Glutamatergic neuron (in vitro differentiated cells): ENCODE data around the gene CCDC110. TPM values are rescaled to one million over a fixed set of nuclear protein-coding genes. Genes with fewer than 3 reads are reported as not detected.

Experiments
- DNase-seq: peaks from one replicate; pipeline ENCODE4 v3.0.0; 2022
- H3K27ac Mint-ChIP-seq: one replicate; pipeline ENCODE4 v1.8.0; 2020; ENCODE audit warnings: mild to moderate bottlenecking, mixed read lengths, inconsistent platforms; ENCODE audit not compliant: unreplicated experiment
- H3K27me3 Mint-ChIP-seq: one replicate; pipeline ENCODE4 v1.8.0; 2020; ENCODE audit warnings: mild to moderate bottlenecking, moderate library complexity, mixed read lengths, inconsistent platforms; ENCODE audit not compliant: unreplicated experiment
- H3K36me3 Mint-ChIP-seq: one replicate; pipeline ENCODE4 v1.8.0; 2020; ENCODE audit warnings: mild to moderate bottlenecking, mixed read lengths, inconsistent platforms; ENCODE audit not compliant: unreplicated experiment
- H3K4me1 Mint-ChIP-seq: one replicate; pipeline ENCODE4 v1.8.0; 2020; ENCODE audit warnings: mild to moderate bottlenecking, low read depth, mixed read lengths, inconsistent platforms; ENCODE audit not compliant: unreplicated experiment
- H3K4me3 Mint-ChIP-seq: one replicate; pipeline ENCODE4 v1.8.0; 2020; ENCODE audit warnings: mild to moderate bottlenecking, mixed read lengths, inconsistent platforms; ENCODE audit not compliant: unreplicated experiment
- H3K9me3 Mint-ChIP-seq: one replicate; pipeline ENCODE4 v1.8.0; 2020; ENCODE audit warnings: mild to moderate bottlenecking, moderate library complexity, mixed read lengths, inconsistent platforms; ENCODE audit not compliant: unreplicated experiment
- total RNA-seq: library from RNA; stranded (reverse); fragmentation: NEBNext Ultra II Directional; extraction: Animal tissue kit (Norgen Biotek cat#: 25700); gene quantifications from one replicate; pipeline ENCODE4 v1.2.1, GENCODE V29; 2021; ENCODE audit not compliant: unreplicated experiment
- TF ChIP-seq, protein P1 (sequence below): fragments of 200-600 bp; sonication (generic); IDR thresholded peaks from one replicate; pipeline ENCODE4 v1.5.0; 2021; ENCODE audit not compliant: partially characterized antibody, unreplicated experiment

Gene CCDC110
- total RNA-seq, 1 donor from 2014 or later, result 1.3 TPM

DNA sequence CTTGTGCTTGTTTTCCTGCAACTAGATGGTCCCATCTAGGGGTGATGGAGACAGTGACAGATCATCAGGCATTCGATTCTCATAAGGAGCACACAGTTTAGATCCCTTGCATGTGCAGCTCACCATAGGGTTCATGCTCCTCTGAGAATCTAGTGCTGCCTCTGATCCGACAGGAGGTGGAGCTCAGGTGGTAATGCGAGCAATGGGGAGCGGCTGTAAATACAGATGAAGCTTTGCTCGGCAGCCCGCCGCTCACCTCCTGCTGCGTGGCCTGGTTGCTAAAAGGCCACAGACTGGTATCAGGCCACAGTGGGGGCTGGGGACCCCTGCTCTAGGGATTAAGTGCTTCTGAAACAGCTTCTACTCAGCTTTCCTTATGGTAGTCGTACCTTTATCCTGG is 28.5 kb upstream of the CCDC110 start:
- Mint-ChIP-seq H3K4me3 (no peak overlapping the region), H3K9me3 (peaks cover 6% of the 10 kb centered on the region), H3K27me3 (peaks cover 10% of the 10 kb centered on the region), H3K36me3 (peaks cover 11% of the 10 kb centered on the region), H3K4me1 (peaks cover 3% of the 10 kb centered on the region), H3K27ac (no peak overlapping the region)
- TF ChIP-seq, protein P1, sequence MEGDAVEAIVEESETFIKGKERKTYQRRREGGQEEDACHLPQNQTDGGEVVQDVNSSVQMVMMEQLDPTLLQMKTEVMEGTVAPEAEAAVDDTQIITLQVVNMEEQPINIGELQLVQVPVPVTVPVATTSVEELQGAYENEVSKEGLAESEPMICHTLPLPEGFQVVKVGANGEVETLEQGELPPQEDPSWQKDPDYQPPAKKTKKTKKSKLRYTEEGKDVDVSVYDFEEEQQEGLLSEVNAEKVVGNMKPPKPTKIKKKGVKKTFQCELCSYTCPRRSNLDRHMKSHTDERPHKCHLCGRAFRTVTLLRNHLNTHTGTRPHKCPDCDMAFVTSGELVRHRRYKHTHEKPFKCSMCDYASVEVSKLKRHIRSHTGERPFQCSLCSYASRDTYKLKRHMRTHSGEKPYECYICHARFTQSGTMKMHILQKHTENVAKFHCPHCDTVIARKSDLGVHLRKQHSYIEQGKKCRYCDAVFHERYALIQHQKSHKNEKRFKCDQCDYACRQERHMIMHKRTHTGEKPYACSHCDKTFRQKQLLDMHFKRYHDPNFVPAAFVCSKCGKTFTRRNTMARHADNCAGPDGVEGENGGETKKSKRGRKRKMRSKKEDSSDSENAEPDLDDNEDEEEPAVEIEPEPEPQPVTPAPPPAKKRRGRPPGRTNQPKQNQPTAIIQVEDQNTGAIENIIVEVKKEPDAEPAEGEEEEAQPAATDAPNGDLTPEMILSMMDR, result no peak
- no peak for DNase-seq

DNA sequence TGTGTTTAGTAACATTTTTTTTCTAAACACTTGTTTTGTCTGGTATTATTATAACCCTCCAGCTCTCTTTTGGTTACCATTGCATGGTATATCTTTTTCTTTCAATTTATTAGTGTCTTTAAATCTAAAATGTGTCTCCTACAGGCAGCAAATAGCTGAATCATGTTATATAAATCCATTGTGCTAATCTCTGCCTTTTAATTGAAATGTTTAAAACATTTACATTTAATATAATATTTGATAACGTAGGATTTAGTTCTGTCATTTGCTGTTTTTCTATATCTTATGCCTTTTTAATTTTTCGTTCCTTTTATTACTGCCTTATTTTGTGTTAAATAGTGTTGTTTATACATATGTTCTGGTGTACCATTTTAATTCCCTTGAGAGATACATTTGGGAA is 17.1 kb upstream of the CCDC110 start:
- Mint-ChIP-seq H3K4me3 (no peak overlapping the region), H3K4me1 (no peaks in the 10 kb centered on the region), H3K9me3 (peaks cover 7% of the 10 kb centered on the region), H3K27me3 (no peaks in the 10 kb centered on the region), H3K36me3 (peaks cover 7% of the 10 kb centered on the region), H3K27ac (no peak overlapping the region)
- DNase-seq, result no peak
- TF ChIP-seq, protein P1, result no peak

DNA sequence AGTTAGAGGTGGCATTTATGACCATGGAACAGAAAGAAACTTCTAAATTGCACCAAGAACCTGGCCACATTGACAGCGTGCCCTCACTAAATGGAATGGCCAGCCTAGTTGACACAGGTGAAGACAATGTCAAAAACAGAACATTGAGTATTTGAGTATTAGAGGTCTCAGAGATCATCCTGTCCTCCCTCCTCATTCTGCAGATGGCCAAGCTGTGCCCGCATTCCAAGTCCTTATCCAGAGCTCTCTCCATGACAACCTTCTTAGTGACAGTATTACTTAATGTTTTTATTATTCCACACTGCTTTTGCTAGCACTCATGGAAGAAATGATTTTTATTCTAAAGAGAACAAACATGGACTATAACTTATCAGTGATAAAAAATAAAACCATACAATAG is 9.9 kb upstream of the CCDC110 start:
- Mint-ChIP-seq H3K4me1 (no peaks in the 10 kb centered on the region), H3K36me3 (no peaks in the 10 kb centered on the region), H3K27ac (no peak overlapping the region), H3K4me3 (no peak overlapping the region), H3K27me3 (peaks cover 3% of the 10 kb centered on the region), H3K9me3 (peaks cover 2% of the 10 kb centered on the region)
- TF ChIP-seq, protein P1, result no peak
- DNase-seq, result no peak

DNA sequence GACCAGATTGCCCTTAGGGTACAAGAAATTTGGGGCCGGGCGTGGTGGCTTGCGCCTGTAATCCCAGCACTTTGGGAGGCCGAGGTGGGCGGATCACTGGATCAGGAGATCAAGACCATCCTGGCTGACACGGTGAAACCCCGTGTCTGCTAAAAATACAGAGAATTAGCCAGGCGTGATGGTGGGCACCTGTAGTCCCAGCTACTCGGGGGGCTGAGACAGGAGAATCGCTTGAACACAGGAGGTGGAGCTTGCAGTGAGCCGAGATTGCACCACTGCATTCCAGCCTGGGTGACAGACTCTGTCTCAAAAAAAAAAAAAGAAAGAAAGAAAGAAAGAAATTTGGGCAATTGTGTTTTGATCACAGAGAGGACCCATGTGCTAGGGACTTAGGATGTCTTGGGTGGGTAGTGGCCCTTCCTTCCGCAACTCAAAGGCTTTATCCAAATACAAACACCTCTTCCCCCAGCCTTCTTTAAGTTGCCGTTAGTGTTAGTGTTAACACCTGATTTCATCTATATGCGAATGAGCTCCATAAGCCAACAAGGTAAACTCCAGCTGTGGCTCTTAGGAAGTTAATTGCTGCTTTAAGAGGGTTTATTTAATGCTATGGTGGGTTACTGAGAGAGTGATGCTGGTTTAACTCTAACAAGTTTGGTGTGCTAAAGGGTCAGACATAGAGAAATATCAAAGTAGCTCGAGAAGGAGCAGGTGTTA is 8.6 kb upstream of the CCDC110 start:
- Mint-ChIP-seq H3K4me1 (no peaks in the 10 kb centered on the region), H3K36me3 (no peaks in the 10 kb centered on the region), H3K9me3 (no peaks in the 10 kb centered on the region), H3K4me3 (no peak overlapping the region), H3K27me3 (peaks cover 3% of the 10 kb centered on the region), H3K27ac (no peak overlapping the region)
- DNase-seq, result no peak
- TF ChIP-seq, protein P1, result no peak

DNA sequence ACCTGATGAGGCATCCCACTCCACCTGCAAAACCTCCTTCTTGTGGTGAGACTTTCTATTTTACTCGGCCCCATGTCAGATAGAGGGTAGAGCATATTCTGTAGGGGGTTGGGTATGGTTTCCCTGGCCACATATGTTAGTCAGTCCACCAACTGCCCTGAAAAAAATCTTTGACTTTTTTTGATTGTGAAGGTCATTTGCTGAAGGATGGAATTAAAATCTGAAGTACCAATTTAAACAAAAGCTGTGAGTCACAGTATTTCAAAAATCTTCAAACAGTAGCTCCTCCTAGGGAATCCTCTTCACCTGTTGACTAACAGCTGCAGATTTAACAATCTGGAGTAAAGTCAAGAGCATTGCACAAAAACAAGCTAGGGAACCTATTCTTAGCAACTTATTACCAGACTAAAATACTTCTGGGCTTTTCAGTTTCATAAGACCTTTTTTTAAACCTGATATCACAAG is 8.0 kb upstream of the CCDC110 start:
- DNase-seq, result no peak
- Mint-ChIP-seq H3K27ac (no peak overlapping the region), H3K4me3 (no peak overlapping the region), H3K36me3 (no peaks in the 10 kb centered on the region), H3K4me1 (no peaks in the 10 kb centered on the region), H3K9me3 (no peaks in the 10 kb centered on the region), H3K27me3 (peaks cover 3% of the 10 kb centered on the region)
- TF ChIP-seq, protein P1, result no peak
